NCI-H2171 (cell line): ENCODE measurements around the gene DES.
A peak's percentile ranks its signal among the peaks of the same experiment; 100 is the strongest.
"Not testable (repeated sequence)": the region's sequence is repeated elsewhere in the genome, so short reads cannot be mapped to it uniquely, and the experiment has no call there.

Experiments
- DNase-seq: peaks from one replicate; lab custom pipeline; 2025; lab: John Stamatoyannopoulos, UW

DES gene

DNA sequence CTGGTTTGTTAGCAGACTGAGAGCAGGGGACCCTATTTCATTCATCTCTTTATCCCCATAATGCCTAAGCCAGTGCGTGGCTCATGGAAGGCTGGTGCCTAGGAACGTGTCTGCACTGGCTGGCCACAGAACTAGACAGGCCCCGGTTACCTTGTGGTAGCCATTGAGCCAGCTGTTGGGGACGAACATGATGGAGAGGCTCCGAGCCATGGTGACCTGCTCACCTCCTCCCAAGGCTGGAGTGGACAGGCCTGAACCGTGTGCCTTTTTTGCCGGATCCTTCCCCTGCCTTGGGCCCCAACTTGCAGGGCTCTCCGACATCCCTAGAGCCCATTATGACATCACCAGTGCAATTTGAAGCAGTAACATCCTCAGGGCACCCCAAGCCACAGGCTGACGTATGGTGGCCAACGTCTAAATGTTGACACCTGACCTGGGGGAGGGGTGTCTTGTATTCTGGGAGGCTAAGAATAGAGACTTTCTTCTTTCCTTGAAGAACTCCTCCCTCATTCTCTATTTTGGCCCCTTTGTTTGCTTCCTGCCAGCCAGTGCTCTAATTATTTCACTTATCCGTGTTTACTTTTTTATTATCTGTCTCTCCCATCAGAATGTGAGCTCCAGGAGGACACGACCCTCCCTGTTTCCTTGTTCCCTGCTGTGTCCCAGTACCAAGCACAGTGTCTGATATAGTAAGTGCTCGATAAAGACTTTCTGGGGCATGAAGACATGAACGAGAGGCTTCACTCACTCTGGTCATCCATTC is 18.3 kb upstream of the DES start:
- no peak for DNase-seq

DNA sequence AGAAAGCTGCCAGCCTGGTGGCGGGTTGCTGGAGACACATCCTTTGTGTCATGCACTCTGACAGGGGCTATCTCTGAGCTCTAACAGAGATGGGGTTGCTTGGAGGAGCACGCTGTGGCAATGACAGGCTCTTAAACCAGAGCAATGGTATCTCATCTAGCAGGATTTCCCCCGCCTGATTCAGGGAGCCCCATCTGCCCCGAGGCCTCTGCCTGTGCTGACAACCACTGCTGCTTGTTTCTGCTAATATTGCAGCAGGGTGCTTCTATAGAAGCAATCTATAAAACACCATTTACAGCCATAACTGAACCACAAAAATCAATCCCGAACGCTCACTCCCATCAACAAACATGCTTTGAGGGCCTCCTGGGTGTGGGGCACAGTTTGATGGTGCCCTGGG is 17.6 kb upstream of the DES start:
- DNase-seq = no peak

DNA sequence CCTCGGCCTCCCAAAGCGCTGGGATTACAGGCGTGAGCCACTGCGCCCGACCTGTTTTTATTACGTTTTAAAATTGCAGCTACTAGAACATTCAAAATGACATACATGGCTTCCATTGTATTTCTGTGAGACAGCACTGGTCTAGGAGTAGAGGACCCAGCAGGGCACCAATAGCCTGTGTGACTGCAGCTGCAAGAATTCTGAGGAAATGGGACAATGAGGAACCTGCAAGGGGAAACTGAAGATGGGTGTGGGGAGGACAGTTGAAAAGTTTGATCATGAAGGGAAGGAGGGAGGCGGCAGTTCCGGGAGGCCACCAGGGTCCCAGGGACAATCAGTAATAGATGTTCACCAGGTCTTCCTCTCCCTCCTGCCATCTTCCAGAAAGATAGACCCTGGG is 16.6 kb upstream of the DES start:
- DNase-seq = no peak

DNA sequence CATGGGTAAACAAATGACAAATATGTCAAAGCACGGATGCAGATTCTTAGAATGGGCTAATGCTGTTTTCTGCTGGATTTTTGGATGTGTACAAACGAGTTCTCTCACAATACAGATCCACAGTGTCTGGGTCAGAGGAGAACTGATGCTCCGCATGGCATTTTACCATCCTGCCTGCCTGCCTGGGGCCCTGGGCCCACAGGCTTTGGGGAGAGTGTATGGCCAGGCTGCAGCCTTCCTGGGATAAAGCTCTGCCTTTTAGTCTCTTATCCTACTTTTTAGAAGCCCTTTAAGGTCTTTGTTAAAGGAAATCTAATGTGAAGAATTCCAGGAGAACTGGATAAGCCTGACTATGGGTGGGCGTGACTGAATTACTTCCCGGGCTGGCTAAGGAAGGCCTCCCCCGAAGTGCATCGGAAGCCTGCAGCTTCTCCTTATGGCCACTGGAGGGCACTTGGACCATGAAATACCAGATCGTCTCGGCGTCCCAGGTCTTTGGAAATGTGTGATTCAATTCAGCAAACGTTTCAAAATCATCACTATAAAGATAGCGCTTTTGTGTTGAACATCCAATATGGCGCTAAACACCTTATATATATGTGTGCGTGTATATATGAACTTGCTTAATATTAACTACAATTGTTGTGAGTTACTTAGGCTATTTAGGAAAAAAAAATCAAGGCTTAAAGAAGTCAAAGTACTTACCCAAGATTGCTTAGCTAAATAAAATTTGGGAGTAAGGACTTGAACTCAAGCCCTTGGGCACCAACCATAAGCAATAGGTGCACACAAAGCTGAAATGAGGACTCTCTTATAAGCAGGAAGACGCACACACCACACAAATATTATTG is 15.3 kb upstream of the DES start:
- peak; percentile 70 for DNase-seq

DNA sequence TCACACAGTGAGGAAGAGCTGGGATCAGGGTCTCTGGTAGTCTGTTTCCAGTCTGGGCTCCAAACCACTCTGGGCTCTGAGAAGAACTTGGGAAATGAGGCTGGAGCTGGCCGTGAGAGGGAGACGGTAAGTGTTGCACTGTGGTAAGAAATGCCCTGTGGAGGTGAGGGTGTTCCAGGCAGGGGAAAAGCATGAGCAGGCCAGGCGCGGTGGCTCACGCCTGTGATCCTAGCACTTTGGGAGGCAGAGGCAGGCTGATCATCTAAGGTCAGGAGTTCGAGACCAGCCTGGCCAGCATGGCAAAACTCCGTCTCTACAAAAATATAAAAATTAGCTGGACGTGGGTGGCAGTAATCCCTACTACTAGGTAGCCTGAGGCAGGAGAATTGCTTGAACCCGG is 14.3 kb upstream of the DES start:
- no peak for DNase-seq

DNA sequence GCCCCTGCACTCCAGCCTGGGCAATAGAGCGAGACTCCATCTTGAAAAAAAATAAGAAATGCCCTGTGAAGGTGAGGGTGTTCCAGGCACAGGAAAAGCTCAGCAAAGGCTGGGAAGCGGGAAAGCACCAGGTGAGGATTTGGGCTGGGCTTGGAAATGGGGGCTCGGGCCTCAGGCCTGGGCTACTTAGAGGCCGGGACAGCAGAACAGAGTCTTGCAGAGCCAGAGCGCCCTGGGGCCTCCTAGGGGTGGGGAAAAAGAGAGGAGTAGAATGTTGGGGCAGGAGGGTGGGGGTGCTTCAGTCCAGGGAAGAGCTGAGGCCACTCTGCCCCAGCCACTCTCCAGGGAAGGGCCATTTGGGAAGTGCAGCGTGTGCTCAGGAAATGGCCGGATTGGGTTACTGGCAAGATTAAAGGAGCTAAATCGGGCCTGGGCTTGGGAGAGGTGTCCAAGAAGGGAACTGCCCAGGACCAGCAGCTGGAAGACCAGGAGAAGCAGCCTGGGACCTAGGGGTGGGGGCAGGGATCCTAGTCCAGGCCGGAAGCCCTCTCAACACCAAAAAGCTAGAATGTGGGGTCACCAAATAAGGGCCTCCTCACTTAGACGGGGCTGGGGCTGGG is 13.8 kb upstream of the DES start:
- DNase-seq = no peak

DNA sequence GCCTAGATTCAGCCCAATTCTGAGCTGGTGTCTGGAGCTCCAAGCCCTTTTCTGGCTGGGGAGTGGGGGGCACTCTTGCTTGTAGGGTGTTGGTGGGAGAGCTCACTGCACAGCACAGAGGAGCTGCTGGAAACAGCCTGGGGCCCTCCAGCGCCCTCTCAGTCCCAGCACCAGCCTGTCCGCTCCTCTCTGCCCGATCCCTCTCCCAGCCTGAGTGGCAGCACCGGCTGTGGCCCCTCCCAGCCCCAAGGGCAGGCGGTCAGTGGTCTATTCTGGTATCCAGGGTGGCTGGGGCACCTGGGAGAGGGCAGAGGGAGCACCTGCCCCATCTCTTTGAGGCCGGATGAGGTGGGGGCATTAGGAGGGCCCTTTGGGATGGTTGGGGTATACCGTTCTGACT is 13.2 kb upstream of the DES start:
- DNase-seq = no peak

DNA sequence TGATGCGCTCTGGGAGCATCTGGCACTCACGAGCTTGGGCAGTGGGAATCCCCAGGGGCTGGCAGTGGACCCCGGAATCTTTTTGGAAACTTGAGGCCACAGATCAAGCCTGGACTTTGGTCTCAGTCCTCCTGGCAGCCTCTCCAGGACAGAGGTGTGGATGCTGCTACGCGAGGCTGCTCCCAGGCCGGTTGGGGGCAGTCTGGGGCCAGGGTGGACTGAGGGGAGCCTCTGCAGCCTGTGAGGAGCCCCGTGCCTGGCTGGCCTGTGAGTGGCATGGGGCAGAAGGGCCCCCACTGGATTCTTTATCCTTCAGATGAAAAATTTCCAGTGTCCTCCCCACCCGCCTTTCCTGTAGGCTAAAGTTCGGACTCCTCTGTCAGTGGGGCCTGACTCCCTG is 12.7 kb upstream of the DES start:
- DNase-seq = no peak

DNA sequence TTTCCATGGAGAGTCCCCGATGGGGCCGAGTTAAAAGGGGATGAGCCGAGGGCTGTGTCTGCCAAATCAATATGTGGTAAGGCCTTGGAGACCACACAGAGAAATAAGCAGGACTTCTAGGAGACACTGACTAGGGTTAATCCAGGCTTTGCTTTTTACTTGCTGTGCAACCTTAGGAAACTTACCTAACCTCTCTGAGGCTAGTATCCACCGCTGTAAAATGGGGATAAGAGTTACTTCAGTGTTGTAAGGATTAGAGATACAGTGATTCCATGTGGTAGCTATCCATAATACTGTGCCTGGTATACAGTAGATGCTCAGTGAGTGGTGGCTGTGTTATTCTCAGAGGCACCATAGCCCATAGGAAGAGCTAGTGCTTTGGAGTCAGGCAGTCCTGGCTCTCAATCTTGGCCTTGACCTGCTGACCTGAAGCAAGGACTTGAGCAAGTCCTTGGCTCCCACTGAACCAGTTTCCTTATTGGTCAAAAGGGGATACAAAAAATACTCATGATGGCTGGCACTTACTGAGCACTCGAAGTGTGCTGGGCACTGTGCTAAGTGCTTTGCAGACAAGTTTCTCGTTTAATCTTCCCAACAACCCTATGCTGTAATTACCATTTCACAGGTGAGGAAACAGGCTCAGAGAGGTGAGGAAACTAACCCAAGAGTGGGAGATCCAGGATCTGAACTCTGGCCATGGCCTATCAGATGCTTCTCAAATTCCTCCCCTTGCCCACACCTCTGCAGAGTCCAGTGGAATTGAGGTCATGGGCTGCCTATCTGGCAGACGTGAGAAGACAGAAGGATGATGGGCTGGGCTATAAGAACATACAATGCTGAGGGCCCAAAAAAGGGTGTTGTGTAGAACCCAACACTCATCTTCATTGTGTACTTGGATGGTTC is 12.0 kb upstream of the DES start:
- no peak for DNase-seq

DNA sequence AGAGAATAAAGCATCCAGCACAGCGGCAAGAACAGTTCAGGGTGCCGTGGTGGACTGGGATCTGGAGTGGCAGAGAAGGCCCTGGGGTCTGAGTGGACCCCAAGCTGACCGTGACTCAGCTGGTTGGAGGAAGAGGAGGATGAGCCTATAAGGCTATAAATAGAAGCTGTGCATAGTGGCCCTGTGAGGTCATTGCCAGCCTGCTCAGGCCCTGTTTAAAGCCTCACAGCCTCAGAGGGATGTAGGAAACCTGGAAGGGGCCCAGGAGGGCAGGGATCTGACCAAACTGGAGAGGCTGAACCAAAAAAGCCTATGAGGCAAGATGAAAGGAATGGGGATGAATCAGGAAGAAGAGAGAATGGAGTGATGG is 11.3 kb upstream of the DES start:
- DNase-seq = no peak

DNA sequence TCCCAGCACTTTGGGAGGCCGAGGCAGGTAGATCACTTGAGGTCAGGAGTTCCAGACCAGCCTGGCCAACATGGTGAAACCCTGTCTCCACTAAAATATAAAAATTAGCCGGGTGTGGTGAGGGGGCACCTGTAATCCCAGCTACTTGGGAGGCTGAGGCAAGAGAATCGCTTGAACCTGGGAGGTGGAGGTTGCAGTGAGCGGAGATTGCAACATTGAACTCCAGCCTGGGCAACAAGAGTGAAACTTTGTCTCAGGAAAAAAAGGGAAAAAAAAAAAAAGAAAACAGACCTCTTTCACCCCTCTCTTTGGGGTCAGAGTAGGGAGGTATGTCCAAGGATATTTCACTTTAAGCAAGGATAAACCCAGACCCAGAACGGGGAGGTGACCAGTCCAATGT is 10.8 kb upstream of the DES start:
- DNase-seq = not testable (repeated sequence)

DNA sequence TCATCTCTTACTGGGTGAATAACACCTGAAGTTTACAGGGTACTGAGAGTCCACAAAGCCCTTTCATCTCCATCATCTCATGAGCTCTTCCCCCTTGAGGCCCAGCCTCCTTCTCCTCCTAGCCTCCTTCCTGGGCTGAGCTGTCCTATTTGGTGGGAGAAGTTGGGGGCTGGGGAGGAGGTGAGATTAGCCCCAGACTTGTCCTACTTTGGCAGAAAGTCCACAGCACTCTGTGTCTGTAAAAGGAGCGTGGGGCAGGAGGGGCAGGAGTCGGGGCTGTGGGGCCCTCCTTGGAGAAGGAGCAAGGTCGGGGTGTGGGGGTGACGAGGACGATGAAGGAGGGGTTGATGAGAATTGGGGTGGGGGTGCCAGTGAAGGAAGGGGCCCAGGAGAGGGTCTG is 10.0 kb upstream of the DES start:
- DNase-seq = no peak

DNA sequence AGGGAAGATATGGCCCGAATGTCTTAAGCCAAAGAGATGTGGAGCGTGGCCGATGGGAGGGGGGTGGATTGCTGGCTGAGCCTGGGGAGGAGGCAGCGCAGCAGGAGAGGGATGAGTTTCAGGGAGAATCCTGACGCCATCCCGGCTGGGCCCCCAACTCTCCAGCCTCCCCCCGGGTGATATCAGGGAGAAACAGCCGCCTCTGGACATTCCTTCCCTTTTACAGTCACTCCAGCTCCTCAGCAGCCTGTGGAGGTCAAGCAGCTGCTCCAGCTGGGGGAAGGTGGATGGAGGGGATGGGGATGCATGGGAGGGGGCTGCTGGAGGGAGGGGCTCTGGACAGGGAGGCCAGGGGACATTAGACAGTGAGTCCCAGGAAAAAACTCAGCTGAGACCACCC is 9.5 kb upstream of the DES start:
- DNase-seq = no peak

DNA sequence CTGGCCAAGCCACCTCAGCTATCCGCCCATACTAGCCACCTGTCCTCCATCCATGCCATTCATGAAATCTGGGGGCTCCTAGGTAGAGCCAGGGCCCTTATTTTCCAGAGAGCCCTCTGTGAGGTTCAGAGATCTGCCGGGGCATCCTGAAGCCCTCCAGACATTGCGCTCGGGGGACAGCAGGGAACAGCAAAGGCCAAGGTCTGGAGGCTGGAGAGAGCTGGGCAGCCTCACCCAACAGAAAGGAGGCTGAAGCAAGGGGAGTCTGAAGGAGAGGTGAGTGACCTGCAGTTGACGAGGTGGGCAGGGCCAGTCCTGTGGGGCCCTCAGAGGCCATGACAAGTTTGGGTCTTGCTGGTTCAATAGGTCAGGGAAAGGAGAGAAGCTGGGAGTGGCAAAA is 8.6 kb upstream of the DES start:
- no peak for DNase-seq

DNA sequence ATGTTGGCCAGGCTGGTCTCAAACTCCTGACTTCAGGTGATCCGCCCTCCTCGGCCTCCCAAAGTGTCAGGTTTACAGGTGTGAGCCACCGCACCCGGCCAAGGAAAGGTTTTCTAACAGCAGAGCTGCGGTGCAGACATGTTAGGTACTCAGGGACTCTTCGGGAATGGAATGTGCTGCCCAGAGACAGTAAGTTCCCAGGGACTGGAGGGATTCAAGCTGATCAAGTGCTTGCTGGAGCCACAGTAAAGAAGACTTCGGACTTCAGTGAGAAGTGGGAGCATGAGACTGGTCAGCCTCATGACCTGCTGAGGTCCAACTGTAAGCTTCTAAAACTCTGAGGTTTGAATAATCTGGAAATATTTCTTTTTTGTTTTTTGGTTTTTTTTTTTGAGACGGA is 7.8 kb upstream of the DES start:
- DNase-seq = no peak

DNA sequence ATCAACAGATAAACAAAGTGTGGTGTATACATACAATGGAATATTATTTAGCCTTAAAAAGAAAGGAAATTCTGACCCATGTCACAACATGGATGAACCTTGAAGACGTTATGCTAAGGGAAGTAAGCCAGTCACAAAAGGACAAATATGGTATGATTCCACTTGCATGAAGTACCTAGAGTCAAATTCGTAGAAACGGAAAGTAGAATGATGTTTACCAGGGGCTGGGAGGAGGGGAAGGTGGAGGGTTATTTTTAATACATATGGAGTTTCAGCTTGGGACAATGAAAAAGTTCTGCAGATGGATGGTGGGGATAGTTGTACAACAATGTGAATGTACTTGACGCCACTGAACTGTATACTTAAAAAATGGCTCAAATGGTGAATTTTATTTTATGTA is 3.3 kb upstream of the DES start:
- no peak for DNase-seq

DNA sequence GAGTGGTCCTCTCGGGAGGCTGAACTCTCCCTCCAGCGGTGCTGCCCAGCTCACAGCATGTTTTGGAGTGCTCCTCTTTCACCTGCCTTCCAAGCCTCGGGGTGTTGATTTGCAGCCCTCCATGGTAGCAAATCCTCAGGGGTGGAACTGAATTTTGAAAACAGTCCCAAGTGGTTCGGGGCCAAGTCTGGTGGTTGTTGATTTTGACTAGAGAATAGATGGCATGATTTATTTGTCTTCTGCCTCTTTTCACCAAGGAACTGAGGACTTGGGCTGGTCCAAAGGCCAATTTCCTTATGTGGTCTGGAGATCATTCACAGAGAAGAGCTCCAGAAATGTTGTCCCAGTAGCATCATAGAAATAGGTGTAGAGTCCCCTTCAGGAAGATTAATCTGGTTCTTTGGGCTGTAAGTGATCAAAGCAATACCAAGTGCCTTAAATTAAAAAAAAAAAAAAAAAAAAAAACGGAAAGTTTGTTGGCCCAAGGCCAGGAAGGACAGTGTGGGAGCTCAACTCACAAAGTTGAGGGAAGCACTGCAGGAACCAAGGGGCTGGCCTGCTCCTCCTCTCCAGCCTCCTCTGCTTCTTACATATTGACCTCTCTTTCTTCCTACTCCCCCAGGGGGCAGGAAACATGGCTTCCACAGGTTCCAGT is 2.5 kb upstream of the DES start:
- DNase-seq = no peak

DNA sequence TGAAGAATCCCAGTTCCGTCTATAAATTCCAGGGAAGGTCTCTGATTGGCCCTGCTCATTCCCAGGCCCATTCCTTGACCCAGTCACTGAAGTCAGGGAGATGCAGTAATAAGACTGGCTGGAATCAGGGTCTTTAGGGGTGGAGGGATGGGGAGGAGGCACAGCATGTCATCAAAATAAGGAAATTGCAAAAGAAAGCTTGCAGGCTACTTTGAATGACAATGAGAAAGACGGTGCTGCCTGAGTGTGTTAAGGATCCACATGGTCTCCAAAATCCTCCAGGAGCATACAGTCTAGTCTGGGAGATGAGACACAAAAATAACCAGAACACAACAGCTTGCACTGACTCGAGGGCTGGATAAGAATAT is 2.0 kb upstream of the DES start:
- no peak for DNase-seq

DNA sequence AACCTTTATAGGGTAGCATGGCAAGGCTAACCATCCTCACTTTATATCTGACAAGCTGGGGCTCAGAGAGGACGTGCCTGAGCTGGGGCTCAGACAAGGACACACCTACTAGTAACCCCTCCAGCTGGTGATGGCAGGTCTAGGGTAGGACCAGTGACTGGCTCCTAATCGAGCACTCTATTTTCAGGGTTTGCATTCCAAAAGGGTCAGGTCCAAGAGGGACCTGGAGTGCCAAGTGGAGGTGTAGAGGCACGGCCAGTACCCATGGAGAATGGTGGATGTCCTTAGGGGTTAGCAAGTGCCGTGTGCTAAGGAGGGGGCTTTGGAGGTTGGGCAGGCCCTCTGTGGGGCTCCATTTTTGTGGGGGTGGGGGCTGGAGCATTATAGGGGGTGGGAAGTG is 1.2 kb upstream of the DES start:
- DNase-seq = no peak

DNA sequence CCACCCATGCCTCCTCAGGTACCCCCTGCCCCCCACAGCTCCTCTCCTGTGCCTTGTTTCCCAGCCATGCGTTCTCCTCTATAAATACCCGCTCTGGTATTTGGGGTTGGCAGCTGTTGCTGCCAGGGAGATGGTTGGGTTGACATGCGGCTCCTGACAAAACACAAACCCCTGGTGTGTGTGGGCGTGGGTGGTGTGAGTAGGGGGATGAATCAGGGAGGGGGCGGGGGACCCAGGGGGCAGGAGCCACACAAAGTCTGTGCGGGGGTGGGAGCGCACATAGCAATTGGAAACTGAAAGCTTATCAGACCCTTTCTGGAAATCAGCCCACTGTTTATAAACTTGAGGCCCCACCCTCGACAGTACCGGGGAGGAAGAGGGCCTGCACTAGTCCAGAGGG is 803 bp upstream of the DES start:
- DNase-seq = no peak

DNA sequence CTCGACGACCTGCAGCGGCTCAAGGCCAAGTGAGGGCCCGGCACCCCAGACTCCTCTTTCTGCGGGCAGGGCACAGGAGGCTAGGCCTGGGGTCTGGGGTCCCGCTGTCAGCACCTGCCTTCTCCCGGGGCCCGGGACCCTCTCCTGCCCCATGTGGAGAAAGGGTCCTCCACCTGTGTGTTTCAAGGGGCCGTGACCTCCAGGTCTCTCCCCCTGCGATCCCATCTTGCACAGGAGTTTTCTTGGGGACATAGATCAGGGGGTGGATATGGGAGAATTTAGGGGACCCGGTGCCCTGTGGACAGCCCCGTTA is 791 bp downstream of the DES start:
- DNase-seq = no peak
